ENCODE results near the gene LAYN.

GRCh38 chr11:111601979-111602864 is 61.7 kb downstream of the LAYN start, which contains the start of gene SIK2:
- TF ChIP-seq CTCF (IDR thresholded peaks at IDR 0.05; ENCODE audit: poor library complexity), result peak; percentile 85
- TF ChIP-seq EZH2phosphoT487 (IDR thresholded peaks at IDR 0.05; ENCODE audit: low read depth, severe bottlenecking, unreplicated experiment), result no peak
- TF ChIP-seq EZH2 (IDR thresholded peaks at IDR 0.05; ENCODE audit: borderline replicate concordance), result no peak
